Measurements from ENCODE around the gene RNU2-63P.

GRCh38 chr2:88002359-88002707 lies 14.0 kb downstream of the RNU2-63P start:
- TF ChIP-seq CTCF (IDR thresholded peaks at IDR 0.05) = no peak
- no peak for TF ChIP-seq POLR2A (IDR thresholded peaks at IDR 0.05)
- TF ChIP-seq POLR2AphosphoS5 (IDR thresholded peaks at IDR 0.05; ENCODE audit: insufficient read depth in 1 of 2, low read depth in 1 of 2) = no peak
